DMS53 treated with DMSO at 0.1 percent for 48 hours (cell line): ENCODE measurements around the gene ACD.
"Not testable (repeated sequence)": the region's sequence is repeated elsewhere in the genome, so short reads cannot be mapped to it uniquely, and the experiment has no call there.

ENCODE experiments used
- DNase-seq: peaks from one replicate; lab custom pipeline; 2025; ENCODE audit not compliant: unreplicated experiment; lab: John Stamatoyannopoulos, UW

The ACD gene

DNA sequence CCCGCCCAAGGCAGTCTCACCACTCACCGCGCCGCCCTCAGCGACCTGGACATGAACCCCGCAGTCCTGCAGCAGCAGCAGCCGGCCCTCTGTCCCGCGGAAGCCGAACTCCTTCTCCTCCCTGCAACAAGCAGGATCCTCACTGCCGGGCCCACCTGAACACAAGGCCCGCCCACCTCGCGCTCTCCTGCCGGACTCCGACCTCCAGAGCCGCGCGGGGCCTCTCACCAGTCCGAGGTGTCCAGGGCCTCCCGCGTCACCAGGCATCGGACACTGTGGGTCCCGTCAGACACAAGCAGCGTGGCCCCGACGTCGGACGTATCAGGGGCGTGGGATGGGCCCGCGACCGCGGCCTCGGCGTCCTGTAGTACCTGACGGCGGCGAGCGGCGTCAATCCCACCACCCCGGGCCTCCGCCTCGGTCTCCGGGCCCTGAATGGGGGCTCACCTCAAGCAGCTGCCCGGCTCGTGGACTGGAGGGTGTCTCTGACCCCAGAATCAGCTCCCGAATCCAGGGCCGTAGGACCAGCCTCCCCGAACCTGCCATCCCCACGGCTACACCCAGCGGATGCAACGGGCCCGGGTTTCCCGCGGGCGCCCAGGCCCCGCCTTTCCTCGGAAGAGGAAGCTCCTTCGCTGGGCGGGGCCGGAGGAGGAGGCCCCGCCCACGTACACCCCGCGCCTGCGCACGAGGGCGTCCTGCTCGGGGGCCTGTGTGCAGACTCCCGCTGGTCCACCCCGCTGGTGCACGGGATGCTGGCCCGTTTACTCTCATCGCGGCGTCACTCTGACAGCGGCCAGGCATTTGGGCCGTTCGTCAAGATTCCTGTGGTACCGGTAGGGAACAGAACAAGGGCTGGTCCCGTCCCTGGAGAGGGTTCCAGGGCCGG, at the start of gene ACD:
ACD (minus strand) TSS at position 586 of the 889 bp plus-strand sequence; CDS start at position 546, 40 bp downstream.
- peak; percentile 74 for DNase-seq

DNA sequence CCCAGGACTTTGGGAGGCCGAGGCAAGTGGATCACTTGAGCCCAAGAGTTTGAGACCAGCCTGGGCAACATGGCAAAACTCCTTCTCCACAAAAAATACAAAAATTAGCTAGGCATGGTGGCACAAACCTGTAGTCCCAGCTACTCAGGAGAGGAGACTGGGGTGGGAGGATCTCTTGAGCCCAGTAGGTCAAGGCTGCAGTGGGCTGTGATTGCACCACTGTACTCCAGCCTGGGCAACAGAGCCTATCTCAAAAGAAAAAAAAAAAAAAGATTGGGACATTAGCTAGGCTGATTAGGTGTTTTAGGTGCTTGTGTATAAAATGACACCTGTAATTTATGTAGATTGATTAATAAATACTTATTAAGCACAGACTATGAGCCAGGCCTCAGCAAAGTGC, 49.0 kb upstream of the ACD start:
- no peak for DNase-seq

DNA sequence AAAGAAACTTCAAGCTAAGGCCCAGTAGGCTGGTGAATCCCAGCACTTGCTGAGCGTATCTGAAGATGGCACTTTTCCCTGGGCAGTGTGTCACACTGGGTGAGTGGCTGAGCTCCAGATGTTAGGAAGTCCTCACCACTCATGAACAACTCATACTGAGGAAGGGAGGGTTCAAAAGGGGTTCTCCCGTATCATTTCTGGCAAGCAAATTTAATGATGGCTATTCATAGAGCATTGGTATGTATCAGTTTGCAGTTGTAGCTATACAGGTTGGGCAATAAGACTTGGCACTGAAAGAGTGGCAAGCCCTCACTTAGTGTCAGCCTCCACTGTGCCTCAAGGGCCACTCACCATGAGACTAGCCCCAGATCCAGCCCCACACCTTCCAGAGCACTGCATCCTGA, 48.3 kb upstream of the ACD start:
- DNase-seq: no peak

DNA sequence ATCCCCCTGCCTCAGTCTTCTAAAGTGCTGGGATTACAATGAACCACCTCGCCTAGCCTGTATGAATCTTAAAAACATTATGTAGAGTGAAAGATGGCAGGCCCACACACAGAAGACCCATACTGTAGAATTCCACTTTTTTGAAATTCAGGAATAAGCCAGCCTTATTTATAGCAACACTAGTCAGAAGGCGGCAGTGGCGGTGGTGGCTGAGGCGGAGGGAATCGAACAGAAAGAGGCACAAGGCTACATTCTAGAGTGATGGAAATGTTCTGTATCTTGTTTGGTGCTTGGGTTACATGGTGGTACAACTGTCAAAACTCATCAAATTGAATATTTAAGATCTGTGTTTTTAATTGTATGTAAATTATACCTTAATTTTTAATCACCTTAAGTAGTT, 47.7 kb upstream of the ACD start:
- no peak for DNase-seq

DNA sequence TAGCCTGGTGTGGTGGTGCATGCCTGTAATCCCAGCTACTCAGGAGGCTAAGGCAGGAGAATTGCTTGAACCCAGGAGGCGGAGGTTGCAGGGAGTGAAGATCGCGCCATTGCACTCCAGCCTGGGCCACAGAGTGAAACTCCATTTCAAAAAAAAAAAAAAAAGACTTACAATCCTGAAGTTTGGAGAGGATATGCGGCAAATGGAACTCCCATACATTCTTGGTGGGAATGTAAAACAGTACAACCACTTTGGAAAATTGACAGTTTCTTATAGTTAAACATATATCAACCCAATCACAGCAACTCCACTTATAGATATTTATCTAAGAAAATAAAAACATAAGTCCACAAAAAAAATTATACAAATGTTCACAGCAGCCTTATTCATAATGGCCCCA, 47.1 kb upstream of the ACD start:
- DNase-seq: no peak

DNA sequence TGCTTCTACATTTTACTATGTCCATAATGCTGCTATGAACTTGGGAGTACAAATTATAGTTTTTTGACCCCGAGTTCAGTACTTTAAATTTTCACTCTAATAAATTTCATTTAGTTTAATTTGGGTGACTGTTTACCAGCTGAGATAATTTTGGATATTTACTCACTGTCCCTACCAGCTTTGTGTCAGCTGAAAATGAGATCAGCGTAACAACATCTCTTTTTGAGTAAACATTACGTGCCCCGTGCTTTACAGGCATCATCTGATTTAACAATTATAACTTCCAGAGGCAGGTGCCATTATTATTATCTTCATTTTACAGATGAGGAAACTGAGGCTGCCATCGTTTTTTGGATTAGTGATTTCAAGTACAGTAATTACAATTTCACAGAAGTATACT, 44.0 kb upstream of the ACD start:
- no peak for DNase-seq

DNA sequence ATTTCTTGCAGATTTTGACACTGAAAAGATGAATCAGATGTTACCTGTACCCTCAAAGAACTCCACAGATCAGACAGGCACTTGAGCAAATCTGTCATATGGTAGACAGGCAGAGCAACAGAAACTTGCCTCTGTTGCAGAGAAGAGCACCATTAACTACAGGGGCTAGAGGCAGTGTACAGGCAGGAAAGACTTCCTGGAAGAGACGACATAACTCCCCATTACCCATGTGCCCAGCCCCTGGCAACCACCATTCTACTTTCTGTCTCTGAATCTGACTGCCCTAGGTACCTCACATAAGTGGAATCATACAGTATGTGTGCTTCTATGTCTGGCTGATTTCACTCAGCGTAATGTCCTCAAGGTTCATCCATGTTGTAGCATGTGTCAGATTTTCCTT, 43.6 kb upstream of the ACD start:
- no peak for DNase-seq

DNA sequence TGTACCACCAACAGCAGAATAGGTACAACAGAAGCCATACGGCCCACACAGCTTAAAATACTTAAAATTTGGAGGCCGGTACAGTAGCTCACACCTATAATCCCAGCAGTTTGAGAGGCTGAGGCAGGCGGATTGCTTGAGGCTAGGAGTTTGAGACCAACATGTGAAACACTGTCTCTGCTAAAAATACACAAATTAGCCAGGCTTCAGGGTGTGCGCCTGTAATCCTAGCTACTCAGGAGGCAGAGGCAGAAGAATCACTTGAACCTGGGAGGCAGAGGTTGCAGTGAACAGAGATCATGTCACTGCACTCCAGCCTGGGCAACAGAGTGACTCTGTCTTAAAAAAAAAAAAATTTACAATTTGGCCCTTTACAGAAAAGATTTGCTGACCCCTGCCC, 42.1 kb upstream of the ACD start:
- DNase-seq: no peak

DNA sequence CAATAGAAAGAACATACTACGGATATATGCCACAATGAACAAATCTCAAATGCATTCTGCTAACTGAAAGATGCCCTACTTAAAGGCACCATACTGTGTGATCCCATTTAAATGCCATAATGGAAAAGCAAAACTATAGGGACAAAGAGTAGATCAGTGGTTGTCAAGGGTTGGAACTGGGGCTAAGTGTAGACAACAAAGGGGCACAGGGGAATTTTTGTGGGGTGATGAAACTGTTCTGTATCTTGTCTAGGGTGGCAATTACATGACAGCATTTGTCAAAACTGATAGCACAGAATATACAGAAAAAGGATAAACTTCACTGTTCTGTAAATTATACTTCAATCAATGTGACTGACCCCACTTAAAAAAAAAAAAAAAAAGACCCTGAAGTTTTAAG, 41.4 kb upstream of the ACD start:
- no peak for DNase-seq

DNA sequence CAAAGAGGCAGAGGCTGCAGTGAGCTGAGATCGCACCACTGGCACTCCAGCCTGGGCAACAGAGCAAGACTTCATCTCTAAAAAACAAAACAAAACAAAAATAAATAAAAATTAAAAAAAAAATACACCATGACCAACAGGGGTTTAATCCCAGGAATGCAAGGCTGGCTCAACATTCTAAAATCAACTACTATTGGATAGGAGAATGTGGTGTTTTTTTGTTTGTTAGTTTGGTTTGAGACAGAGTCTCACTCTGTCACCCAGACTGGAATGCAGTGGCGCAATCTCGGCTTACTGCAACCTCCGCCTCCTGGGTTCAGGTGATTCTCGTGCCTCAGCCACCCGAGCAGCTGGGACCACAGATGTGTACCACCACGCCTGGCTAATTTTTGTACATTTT, 39.2 kb upstream of the ACD start:
- DNase-seq: no peak

DNA sequence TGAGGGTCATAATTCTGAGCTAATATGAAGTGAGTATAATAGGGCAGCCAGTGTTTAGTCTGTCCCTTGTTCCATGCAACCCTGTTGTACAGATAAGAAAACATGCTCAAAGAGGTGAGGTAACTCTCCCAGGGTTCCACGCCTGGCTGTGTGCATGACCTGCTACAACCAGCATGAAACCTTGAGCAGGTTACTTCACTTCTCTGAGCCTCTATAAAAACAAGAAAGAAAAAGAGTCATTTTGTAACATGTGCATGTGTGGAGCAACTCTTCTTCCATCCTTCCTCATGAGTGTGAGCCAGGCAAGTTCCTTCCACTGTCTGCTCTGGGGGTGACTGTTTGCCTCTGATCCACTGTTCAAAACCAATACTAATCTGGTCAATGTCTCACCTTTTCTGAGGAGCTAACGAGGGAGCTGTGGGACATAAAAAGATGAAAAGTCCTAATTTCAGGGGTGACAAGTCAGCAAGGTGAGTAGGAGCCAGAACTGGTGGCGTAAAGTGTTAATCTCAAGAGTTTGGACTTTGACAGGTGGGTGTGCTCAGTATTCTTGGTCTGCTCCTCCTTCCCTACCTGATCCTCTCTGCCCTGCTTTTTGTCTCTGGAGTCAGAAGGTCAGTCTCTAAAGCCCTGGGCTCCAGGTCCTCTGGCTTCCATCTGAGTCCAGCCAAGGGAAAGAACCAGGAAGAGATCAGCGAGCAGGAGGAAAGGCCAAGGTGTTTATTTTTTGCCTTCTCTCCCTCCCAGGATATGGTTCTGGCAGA, 37.5 kb upstream of the ACD start:
- no peak for DNase-seq

DNA sequence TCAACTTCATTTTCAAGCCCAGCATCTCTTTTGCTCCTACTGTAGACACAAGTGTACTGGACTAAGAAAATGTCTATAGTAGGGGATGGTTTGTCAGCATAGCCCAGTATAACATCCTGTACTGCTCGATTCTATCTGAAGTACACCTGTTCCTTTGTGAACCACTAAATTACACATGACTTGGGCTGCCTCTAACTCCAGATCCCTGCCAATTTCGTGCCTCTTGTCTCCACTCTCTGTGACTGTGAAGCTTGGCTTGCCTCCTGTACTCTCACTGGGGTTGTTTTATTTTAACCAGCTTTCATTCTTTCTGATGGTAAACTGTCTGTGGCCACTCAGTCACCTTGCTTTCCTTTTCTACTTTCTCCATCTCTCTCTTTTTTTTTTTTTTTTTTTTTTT, 34.6 kb upstream of the ACD start:
- DNase-seq: no peak

DNA sequence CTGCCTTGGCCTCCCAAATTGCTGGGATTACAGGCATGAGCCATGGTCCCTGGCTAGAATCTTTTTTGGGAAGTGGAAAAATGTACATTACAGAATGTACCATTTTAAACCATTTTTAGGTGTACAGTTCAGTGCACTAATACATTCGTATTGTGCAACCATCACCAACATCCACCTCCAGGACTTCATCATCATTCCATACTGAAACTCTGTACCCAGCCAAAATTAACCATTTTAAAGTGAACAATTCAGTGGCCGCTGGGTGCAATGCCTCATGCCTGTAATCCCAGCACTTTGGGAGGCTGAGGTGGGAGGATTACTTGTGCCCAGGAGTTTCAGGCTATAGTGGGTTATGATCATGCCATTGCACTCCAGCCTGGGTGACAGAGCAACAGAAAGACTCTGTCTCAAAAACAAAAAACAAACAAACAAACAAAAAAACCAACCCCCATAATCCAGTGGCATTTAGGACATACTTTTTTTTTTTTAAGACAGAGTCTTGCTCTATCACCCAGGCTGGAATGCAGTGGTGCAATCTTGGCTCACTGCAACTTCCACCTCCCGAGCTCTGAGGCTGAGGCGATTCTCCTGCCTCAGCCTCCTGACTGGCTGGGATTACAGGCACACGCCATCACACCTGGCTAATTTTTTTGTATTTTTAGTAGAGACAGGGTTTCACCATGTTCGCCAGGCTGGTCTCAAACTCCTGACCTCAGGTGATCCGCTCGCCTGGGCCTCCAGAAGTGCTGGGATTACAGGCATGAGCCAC, 33.6 kb upstream of the ACD start:
- not testable (repeated sequence) for DNase-seq

DNA sequence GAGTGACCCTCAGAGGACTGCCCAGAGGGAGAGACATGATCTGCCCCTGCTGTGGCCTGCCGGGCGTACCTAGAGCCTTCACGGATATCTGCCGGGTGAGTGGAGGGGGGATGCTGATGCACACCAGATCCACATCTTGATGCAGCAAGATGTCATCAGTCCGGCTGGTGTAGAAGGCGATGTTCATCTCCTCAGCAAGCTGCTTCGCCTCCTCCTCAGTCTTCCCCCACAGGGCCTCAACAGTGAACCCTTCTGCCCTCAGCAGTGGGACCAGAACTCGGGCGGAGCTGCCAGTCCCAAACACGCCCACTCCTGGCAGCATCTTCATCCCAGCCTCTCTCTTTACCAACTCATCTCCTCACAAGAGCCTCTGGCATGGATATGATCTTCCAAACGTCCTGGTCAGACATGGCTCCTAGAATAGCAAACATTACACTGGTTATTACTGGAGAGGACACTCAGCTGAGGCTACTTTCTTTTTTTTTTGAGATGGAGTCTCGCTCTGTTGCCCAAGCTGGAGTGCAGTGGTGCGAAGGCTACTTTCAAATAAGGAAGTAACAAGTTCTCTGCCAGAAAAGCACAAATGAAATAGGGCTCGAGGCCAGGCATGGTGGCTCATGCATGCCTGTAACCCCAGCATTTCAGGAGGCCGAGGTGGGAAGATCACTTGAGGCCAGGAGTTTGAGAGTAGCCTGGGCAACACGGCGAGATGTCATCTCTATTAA, 25.5 kb upstream of the ACD start:
- DNase-seq: no peak

DNA sequence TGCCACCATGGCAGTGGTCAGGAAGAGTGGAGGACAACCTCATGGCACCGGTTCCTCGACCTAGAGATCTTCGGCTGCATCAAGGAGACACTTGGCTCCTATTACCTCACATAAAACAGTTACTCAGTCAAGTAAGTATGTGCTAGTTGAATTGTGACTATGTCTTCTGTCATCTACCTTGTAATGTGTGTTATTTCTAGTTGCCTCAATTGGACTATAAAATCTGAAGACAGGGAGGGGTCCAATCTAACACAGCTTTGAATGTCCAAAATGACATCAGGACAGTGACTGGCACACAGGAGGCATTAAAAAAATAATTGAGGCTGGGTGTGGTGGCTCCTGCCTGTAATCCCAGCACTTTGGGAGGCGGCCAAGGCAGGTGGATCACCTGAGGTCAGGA, 23.7 kb upstream of the ACD start:
- DNase-seq: no peak

DNA sequence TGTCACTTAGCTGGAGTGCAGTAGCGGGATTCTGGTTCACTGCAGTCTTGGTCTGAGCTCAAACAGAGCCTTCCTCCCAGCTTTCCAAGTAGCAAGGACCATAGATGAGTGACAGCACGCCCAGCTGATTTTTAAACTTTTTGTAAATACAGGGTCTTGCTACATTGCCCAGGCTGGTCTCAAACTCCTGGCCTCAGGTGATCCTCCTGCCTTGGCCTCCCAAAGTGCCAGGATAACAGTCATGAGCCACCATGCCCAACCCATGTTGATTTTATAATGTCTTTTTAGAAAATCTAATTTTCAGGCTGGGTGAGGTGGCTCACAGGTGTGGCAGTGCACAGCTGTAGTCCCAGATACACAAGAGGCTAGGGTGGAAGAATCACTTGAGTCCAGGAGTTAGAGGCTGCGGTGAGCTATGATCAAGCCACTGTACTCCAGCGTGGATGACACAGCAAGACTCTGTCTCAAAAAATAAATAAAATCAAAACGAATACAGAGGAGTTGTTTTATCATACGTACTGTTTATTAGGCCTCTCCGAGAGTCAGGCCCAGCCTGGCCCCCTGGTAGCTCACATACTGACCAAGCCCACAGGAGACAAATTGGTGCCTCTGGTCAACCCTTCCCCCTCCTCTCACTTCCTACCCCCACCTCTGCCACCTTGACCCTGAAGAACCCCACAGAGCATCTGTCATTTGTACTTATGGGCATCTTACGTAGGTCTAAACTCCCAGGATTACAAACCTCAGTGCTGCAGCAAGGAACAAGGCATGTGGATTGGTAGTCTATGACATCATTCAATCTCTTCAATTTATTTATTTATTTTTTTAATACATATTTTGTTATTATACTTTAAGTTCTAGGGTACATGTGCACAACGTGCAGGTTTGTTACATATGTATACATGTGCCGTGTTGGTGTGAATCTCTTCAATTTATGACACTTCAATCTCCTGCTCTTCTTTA, 20.2 kb upstream of the ACD start:
- DNase-seq: no peak

DNA sequence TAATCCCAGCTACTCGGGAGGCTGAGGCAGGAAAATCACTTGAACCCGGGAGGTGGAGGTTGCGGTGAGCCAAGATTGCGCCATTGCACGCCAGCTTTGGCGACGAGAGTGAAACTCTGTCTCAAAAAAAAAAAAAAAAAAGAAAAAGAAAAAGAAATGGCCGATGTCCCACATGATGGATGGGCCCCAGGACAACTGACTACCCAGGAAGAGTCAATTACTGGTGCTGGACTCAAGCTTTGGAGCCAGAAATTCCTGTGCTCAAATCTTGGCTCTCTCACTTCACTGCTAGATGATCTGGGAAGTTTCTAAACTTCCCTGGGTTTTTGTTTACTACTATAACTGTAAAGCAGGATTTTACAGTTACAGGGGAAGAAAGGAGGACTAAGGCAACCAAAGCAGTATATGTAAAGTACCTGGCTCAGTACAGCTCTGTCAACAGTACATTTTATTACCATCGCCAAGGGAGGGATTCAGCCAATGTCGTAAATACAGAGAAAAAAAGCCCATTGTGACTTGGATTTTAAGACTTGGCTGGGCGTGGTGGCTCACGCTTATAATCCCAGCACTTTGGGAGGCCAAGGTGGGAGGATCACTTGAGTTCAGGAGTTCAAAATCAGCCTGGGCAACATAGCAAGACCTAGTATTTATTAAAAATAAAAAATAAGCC, 18.4 kb upstream of the ACD start:
- no peak for DNase-seq

DNA sequence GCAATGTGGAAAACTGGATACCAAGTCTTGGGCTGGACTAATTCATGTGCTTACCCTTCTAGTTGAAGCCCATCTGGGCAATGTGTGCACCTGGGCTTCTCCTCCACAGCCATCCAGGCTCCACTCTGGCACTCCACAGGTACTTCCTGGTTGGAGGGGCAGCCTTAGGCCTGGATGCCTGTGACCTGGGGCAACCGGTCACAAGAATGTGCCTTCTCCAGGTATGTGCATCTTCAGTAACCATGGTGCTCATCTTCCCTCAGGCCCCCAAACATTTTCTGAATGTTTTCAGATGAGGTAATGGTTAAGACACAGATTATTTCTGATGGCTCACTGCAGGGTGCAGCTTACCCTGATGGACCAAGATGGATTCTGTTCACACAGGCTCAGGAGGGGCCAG, 17.7 kb upstream of the ACD start:
- no peak for DNase-seq

DNA sequence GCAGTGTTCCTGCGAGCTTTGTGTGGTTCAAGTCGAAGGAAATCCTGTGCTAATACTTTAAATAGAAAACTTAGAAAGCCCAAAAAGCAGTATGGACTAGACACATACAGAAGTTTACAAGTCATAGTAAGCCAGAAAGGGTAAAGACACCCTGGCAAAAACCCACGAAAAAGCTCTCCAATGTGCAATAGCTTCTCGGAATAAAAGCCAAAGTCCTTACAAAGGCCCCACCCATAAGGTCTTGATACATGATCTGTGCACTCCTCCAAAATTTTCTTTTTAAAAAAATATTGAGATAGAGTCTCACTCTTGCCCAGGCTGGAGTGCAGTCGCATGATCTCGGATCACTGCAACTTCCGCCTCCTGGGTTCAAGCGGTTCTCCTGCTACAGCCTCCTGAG, 16.9 kb upstream of the ACD start:
- no peak for DNase-seq
